Fibroblast of skin of left quadriceps (primary cell): Measurements from ENCODE around the gene FANCC.
A peak's percentile ranks its signal among the peaks of the same experiment; 100 is the strongest.
"Not testable (repeated sequence)": the region's sequence is repeated elsewhere in the genome, so short reads cannot be mapped to it uniquely, and the experiment has no call there.

Source experiments
- DNase-seq, 2 experiments: peaks; one replicate each; pipeline ENCODE4 v3.0.0-alpha.2; 2013; ENCODE audit warnings: low read depth in 2 of 2

The FANCC gene

DNA sequence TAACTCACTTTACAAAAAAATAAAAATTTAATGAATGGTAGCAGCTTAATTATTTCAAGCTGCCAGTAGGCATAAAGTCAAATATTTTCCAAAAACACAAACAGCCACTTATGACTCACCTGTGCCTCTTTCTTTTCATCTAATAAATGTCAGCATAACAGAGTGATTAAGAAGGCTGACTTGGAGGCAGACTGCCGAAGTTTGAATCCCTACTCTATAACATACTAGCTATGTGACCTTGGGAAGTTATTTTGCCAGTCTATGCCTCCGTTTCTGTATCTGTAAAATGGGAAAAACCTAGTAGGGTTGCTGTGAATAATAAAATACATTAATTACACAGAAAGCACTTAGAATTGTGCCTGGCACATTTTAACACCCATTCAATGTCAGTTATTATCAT, 33.8 kb downstream of the FANCC start:
- no peak for DNase-seq

DNA sequence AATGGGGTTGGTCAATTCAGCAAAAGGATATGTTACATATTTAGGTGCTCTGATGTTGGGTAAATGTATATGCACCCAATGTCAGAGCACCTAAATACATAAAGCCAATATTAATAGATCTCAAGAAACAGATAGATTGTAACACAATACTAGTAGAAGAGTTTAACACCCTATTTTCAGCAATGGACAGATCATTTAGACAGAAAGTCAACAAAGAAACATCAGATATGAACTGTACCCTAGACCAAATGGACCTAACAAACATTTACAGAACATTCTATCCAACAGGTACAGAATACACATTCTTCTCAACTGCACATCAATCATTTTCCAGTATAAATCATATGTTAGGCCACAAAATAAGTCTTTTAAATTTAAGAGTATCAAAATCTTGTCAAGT, 35.2 kb downstream of the FANCC start:
- no peak for DNase-seq

DNA sequence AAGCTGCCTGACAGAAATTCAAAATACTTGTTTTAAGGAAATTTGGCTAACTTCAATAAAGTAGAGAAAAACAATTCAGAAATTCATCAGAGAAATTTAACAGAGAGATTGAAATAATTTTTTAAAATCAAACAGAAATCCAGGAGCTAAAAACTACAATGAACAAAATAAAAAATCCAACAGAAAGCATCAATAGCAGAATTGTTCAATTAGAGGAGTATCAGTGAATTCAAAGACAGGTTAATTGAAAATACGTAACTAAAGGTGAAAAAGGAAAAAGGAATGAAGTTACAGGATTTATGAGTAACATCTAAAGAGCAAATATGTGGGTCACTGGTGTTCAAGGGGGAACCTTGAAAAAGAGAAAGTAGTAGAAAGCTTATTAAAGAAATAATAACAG, 36.8 kb downstream of the FANCC start:
- no peak for DNase-seq

DNA sequence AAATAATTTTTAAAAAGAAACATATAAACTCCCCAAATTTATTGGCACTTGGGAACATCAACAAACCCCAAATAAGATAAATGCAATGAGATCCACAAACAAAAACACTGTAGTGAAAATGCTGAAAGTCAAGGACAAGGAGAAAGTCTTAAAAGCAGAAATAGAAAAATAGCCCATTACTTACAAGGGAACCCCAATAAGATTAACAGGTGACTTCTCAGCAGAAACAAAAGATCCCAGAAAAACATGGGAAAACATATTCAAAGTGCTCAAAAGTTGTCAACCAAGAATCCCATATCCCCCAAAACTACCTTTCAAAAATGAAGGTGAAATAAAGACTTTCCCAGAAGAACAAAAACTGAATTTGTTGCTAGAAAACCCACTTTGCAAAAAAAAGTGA, 40.0 kb downstream of the FANCC start:
- no peak for DNase-seq

DNA sequence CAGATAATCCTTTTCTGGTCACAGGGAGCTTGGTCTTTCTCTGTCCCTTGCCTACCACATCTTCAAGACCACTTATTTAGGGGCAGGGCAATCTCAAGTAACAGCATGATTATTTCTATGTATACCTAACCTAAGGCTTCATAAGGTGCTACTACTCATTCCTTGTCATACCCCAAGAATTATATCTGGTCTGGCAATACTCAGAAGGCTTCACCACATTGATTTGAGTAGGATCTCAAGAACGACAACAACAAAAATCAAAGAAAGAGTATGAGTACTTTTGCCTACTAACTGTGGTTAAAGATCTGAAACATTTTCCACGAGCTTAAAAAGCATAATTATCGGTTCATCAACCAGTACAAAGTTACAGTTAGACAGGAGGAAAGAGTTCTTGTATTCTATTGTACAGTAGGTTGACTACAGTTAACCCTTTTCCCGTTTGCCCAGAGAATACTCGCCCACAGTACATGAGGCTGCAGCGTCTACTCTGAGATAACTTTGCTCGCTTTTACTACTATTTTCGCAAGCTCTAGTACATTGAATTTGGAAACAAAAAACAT, 41.0 kb downstream of the FANCC start:
- no peak for DNase-seq

DNA sequence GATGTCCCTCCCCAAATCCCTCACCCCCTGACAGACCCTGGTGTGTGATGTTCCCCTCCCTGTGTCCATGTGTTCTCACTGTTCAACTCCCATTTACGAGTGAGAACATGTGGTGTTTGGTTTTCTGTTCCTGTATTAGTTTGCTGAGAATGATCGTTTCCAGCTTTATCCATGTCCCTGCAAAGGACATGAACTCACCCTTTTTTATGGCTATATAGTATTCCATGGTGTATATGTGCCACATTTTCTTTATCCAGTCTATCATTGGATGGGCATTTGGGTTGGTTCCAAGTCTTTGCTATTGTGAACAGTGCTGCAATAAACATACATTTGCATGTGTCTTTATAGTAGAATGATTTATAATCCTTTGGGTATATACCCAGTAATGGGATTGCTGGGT, 43.3 kb downstream of the FANCC start:
- DNase-seq = not testable (repeated sequence)

DNA sequence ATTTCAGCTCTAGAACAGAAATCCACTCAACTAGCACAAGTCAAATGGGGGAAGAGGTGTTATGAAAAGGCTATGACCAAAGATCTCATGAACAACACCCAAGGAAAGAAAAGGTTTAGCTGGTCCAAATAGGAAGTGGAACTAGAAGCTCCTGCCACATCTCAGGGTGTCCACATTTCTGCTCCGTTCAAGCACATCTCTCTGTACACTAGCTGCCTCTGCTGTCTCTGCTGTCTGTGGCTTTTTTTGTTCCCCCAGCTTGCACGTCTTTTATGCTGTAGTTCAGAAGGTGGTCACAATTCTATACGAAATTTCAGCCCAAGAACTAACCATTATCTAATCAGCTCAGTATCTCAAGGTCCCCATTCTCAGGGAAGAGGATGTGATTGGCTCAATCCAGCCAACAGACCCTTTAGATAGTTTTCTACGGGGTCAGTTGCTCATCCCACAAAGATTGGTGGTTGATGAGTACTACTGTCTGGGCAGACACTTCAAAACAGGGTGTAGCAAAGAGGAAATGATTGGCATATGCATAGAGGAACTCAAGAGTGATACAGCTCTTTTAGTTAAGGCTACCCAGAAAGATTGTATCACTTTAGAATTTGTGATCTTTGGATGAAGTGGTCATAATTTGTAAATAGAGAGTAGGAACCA, 44.0 kb downstream of the FANCC start:
- DNase-seq = no peak

DNA sequence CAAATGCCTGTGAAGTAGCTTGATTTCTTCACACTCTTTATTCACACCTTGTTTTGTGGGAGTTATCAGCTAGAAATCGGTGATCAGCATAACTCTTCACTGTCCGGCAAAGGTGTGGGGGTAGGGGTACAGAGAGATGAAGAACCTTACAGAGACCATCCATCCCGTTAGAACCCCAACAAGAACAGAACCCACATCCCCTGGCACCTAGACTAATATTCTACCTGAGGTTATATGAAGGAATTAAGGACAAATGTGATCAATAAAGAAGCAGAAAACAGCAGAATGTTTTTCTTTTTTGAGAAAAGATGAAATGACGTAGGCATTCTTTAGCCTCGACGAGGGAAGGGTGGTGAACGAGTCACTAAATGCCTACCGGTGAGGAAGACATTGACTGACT, 44.7 kb downstream of the FANCC start:
- DNase-seq = no peak

DNA sequence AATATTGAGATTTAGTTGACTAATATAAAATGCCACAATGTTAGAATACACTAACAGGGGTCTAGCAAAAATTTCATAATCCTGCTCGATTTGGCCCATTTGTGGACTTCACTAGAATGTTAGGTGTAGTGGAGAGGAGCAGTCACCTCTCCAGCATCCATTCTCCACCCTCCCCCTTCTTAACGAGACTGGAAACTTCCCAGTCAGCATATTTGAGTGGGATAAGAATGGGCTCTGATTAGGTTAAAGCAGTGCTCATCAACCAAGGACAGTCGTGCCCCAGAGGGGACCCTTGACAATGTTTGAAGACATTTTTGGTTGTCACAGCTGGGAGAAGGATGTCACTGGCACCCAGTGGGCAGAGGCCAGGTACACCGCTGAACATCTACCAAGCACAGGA, 46.7 kb downstream of the FANCC start:
- no peak for DNase-seq

DNA sequence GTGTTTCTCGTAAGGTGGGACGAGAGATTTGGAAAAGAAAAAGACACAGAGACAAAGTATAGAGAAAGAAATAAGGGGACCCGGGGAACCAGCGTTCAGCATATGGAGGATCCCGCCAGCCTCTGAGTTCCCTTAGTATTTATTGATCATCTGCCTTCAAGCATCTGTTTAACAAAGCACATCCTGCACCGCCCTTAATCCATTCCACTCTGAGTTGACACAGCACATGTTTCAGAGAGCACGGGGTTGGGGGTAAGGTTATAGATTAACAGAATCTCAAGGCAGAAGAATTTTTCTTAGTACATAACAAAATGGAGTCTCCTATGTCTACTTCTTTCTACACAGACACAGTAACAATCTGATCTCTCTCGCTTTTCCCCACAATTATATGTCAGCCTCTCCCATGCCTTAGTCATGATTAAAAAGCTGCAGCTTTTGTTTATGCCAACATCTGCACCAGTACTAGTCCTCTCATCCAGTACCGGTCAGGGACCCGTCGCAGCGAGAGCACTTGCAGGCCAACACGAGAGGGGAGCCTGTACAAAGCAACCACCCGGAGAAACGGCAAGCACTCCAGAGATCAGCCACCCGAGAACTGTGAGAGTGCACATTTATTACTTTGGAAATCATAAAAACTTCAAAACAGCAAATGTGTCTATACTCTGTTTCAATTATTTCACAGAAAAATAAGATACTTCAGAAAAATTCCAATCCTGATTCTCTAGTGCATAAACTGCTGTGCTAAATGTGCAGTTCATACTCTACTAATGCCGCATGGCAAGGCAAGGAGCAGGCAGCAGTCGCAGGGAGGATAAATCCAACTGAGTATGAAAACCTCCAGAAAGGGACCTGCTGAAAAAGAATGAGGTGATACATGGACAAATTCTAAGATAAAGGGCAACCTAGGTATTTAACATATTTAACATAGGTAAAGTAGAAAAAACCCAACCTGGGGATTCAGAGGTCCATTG, 47.4 kb downstream of the FANCC start:
- not testable (repeated sequence) for DNase-seq

DNA sequence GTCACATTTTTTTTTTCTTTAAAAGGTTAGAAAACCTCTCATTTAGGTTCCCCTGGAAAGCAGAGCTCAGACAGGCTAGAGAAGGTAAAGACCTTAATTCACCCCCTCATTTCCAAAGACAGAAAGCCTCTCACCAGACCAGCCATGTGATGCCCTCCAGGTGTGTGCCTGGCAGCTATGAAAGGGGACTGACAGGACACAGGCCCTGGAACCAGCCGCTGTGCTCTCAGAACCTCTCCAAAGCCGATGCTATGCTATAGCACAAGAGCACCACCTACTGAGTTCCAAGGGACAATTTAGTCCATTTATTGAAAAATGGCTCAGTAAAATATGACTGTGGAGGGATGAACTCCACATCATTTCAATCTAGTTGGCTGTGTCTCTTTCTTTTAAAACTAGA, 48.8 kb downstream of the FANCC start:
- no peak for DNase-seq

DNA sequence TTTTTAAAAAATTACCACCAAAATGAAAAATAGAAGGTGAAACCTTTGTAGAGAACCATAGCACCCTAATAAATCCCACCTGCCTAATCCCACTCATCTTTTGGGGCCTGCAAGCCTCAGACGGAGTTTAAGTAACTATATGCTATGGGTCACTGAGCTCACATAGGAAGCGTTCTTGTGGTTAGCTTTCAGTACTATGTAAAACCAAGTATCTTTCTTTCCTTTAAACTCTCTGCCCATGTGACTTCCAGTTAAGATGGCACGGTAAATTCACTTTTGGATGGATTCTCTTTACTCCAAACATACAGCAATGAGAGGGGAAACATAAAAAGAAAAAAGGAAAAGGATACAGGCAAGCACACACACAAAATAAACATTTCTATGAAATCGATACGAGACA, 50.9 kb downstream of the FANCC start:
- DNase-seq = no peak

DNA sequence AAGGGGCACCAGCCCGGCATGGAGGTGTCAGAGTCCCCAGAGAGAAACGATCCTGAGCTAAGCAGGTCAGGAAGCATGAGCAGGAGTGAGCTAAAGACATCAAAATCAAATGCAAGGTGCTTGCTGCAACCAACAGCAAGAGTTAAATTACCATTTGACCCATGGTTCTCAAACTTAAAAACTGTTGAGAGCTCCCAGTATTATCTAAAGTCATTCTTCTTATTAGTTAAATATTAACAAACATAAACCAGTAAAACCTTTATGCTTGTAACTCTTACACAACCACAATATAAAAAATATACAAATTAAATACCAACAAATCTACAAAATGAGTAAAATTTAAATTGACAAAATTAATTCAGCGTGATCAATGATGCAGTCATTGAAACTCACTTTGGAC, 51.5 kb downstream of the FANCC start:
- no peak for DNase-seq

DNA sequence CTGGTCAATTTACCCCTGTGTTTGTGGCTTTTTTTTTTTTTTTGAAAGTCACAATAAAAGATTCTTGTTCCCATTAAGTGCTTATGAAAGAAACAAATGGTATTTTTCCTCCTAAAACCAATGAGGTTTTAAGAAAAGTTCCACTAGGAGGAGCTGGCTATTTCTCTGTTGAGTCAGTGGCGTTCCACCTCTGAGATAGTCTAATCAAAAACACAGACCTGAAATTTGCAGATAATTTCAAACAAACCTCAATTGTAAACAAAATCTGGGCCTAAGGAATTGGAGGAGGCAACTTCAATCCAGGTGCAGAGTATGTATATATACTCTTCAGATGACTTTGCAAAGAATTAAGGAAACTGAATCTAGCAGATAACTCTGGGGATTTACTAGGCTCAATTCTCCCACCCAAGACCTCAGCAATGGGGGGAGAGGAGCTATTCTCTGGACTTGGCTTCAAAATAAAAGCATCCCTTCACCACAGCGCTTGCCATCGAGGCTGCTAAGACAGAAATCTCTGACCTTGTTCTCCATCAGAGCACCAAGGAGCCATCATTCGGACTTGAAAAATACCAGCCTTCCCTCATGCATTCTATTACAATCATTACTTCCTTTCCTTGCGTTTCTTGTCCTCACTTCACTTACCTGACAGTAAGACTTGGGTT, 52.4 kb downstream of the FANCC start:
- DNase-seq = peak; percentile 23 to 35

DNA sequence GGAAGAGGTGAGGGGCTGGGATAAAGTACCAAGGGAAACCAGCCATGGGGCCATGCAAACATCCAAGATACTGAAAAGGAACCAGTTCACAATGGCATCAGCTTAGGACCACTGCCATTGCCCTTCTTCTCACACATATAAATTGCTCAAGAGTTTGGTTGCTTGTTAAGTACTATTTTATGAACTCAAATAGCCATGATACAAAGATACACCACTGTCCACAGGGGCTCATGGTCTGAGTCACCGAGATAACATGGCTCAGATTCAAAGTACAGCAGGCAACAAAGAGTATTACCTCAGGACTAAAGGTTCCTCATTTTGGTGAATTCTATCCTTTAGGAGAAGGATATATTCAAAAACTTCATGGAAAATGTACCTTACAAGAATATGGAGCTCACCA, 55.6 kb downstream of the FANCC start:
- DNase-seq = no peak

DNA sequence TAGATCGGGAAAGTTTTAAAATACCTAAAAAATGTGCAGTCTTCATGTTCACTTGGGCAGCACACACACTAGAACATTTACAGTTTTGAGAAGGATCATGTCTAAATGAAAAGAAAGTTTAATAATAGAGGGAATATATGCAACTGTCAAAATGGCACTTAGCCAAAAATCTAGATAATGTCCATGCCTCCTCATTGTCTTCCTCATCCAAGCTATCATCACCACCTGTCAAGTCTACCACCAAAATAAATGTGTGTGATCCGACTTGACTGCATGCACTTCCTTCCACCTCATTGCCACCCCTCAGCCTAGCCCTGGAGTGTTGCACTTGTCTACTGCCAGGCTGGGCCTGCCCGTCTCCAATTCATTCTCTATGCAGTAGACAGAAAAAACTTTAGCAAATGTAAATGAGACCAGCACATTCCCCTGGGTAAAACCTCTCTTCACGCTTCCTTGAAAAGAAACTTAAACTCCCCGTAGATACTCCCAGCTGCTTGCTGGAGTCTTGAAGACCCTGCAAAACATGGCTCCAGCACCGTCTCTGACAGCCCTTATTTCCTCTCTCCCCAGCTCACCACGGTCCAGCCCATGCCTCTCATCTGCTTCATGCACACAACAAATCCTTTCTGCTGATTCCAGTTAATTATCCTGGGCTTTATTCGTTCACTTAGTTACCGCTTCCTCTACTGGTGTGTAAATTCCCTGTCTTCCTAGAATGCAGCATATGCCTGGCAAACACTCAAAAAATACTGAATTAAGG, 66.9 kb downstream of the FANCC start:
- no peak for DNase-seq

DNA sequence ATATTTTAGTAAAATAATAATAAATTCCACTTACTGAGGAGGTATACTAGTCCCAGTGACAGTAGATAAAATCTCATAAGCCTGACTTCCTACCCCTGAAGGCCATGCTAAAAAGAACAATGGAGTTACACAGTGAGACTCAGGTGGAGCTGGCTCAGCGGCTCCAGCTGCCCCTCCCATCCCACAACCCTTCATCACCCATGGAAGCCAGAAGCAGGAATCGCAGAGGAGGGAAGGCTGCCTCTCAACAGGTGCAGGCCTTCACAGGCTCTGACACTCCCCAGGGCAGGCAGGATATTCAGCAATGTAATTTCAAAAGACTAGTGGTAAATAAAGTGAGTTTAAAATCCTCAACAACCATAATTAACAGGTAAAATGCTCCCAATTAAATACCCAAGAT, 67.5 kb downstream of the FANCC start:
- DNase-seq = no peak

DNA sequence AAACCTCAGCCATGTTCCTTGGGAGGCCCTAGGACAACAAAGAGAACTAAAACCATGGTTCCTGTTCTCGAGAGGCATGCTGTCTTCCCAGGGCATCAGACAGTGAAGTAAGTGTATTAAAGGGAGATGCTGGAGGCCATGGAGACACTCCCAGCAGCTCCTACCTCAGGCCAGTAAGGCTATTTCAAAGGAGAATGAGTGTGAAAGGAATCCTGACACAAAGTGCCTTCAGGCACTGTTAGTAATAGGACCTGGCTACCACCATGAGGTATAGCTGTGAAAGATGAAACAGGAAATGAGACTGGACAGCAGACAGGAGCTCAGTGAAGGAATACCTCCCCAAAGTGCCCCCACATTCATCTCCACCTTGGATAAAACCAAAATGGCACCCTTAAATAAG, 71.0 kb downstream of the FANCC start:
- DNase-seq = no peak

DNA sequence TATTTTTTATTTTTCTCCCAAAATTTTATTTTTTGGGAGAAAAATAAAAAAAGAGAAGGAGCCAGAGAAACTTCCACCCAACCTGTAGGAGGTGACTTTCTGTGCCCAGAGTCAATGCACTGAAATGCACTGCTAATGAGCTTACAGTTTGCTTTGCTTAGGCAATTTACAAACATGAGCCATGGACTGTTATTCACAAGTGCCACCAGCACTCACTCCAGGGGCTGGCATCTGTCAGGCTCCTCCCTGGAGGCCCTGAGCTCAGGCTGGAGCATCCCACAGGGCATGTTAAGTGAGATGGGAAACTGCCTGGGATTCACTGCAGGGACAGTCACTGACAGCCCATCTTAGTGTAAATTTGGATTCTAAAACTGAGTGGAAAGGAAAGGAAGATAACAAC, 74.9 kb downstream of the FANCC start:
- DNase-seq = no peak

DNA sequence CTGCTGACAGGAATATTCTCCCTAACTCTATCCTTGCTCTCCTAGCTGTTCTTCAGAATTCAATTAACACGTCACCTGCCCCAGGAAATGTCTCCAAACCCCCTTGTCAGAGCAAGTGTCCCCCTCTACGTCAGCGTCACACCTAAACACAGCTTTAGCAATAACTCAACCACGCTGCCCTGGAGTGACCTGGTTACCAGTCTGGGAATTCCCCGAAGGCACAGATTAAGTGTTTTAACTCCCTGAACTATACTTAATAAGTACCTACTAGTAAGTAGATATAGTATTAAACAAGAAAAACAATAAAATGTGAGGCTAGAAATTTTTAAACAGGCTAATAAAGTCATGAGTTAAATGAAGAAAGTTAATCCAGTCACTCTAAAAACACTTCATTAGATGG, 78.4 kb downstream of the FANCC start:
- DNase-seq = no peak

DNA sequence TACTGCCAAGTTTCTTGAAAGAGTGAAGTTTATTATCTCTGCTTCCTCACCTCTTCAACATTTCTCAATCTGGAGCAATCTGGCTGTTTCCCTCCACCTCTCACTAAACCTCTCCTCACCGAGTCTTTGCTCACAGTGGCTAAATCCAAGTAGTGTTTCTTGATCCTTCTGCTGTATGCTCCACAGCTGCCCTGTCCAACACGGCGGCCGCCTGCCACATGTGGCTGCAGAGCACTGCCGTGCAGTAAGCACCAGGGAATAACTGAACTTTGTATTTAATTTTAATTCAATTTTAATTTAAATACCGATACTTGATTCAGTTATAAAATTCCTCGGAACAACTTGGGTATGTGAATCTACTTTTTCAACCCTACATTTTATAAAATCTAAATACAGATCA, 80.2 kb downstream of the FANCC start:
- no peak for DNase-seq

DNA sequence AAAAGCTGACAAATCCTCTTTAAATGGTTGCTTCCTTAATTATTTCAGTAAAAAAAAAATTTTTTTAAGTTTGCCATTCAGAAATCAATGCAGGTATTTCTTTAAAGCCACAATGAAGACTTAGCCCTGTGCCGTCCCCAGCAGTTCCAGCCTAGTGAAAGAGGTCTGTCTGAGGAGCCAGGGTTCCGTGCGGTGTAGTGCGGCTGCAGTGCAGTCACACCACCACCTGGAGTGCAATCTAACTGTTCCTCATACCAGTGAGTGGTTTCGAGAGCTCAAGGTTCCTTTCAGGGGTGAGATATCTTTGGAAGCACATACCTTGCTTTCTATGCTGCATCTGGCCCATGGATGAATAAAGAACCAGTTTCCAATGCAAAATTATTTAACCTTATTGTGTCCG, 87.5 kb downstream of the FANCC start:
- no peak for DNase-seq
